Suprapubic skin (tissue), 3 donors: ENCODE results near the gene MYO7A.

Source experiments
- POLR2AphosphoS5 ChIP-seq, 3 donors: sonication (generic); formaldehyde crosslinking; IDR thresholded peaks; one replicate each; pipeline ENCODE4 v1.6.1; 2017; ENCODE audit warnings: antibody characterized with exemption in 3 of 3
- TF ChIP-seq, protein P1 (sequence below), 2 donors: fragments of 200-600 bp in 1 of 2; fragments of 450-650 bp in 1 of 2; sonication (generic) in 1 of 2; IDR thresholded peaks; one replicate each; pipeline ENCODE4 v1.5.1; 2016 to 2019; ENCODE audit warnings: antibody characterized with exemption in 2 of 2, mild to moderate bottlenecking in 1 of 2, moderate library complexity in 1 of 2

DNA sequence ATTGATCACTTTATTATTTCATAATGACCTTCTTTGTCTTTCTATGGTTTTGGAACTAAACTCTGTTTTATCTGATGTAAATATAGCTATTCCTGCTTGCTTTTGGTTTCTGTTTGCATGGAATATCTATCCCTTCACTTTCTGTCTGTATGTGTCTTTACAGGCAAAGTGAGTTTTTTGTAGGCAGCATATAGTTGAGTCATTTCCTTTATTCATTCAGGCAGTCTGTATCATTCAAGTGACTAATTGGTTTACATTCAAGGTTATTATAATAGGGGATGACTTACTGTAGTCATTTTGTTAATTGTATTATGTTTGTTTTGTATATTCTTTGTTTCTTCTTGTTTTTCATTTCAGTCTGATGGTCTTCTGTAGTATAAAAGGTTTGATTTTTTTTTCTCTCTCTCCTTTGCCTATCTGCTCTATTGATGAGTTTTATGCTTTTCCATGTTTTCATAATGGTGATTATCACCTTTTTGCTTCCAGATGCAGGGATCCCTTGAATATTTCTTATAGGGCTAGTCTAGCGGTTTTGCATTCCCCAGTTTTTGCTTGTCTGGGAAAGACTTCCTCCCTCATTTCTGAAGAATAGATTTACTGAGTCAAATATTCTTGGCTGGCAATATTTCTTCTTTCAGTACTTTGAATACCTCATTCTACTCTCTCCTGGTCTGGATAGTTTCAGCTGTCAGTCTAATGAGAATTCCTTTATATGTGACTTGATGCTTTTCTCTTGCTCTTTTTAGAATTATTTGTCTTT is 123.0 kb downstream of the MYO7A start:
- no peak for TF ChIP-seq POLR2AphosphoS5 (IDR thresholded peaks at IDR 0.05)
- TF ChIP-seq, protein P1, sequence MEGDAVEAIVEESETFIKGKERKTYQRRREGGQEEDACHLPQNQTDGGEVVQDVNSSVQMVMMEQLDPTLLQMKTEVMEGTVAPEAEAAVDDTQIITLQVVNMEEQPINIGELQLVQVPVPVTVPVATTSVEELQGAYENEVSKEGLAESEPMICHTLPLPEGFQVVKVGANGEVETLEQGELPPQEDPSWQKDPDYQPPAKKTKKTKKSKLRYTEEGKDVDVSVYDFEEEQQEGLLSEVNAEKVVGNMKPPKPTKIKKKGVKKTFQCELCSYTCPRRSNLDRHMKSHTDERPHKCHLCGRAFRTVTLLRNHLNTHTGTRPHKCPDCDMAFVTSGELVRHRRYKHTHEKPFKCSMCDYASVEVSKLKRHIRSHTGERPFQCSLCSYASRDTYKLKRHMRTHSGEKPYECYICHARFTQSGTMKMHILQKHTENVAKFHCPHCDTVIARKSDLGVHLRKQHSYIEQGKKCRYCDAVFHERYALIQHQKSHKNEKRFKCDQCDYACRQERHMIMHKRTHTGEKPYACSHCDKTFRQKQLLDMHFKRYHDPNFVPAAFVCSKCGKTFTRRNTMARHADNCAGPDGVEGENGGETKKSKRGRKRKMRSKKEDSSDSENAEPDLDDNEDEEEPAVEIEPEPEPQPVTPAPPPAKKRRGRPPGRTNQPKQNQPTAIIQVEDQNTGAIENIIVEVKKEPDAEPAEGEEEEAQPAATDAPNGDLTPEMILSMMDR (IDR thresholded peaks at IDR 0.05), result no peak
